ENCODE measurements around the gene RGMB.

The RGMB gene

DNA sequence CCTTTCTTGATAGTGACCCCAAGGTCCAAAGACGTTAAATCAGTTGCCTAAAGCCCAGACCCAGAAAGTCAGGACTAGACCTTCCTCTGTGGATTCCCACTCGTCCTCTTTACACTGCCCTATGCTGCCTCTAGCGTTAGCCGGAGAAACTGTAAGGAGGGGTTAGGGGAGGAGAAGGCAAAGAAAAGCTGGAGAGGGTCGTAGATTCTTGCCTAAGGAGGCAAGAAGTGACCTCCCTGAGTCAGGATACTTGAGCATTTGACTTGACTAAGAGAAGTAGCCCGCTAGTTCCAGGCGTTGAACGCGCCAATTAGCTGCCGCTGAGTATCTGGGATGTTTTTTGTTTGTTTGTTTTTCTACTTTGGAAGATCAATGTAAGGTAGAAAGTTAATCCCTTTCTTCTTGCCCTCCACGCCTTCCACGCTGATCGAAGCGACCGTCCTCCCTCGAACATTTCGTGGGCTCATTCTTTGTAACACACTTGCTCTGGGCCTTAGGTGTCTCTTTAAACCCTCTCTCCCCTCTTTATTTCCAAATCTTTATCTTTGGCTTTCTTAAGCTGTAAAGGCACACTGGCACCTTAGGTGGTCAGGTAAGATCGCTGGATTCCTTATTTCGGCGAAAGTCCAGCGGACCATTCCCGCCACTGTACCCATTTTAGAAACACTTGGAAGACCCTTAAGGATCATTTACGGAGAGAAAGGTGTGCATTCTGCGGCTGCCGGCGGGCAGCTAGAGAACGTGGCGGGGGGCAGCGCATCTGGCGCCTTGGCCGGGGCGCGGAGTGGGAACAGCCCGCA lies 5.1 kb upstream of the RGMB start:
- DNase-seq: peak; percentile 50

- no peak for DNase-seq
These were observed 4.6 kb upstream of the RGMB start for GRCh38 chr5:98768960-98769209.

DNA sequence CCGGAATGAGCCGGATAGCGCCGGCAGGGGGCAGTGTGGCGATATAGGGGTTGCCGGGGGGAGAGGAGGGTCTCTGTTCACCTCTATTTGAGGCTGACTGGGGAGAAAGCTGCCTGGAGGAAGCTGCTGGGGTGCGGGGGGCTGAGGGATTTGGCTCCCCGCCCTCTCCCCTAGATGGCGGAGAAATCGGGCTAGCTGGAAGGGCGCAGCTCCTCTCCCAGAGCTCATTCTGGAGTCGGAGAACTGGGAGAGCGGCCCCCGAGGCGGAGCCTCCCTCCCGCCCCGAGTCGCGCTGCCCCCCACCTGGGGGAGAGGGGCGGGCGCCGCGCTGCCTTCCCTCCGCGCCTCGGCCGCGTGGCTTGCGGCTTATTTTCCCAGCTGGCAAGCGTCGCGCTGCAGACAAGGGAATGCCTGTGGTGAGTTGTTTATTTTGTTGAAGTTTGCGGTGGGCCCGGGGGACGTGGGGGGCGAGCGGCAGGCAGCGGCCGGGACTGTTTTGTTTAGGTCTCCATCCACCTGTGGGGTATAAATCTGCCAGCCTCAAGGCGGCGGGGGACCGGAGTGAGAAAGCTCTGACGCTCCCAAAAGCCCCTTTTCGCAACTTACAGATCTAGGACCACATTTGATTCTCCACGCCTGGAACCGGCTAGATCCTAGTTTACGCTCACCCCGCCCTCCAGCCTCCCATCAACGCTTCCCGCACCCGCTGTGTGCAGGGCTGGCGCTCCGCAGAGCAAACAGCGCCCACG lies 4.1 kb upstream of the RGMB start:
- no peak for DNase-seq

DNA sequence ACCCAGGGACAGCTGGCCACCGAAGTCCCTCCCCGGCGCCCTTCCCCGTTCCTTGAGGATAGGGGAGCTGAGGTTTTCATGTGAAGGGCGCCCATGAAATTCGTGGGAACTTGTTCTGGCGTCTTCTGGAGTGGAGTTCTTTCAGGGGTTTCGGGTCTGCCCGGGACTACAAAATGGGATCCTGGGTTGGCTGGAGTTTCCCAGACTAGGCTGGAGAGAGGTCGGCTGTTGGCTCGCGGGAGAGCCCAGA lies 3.6 kb upstream of the RGMB start:
- no peak for DNase-seq

DNA sequence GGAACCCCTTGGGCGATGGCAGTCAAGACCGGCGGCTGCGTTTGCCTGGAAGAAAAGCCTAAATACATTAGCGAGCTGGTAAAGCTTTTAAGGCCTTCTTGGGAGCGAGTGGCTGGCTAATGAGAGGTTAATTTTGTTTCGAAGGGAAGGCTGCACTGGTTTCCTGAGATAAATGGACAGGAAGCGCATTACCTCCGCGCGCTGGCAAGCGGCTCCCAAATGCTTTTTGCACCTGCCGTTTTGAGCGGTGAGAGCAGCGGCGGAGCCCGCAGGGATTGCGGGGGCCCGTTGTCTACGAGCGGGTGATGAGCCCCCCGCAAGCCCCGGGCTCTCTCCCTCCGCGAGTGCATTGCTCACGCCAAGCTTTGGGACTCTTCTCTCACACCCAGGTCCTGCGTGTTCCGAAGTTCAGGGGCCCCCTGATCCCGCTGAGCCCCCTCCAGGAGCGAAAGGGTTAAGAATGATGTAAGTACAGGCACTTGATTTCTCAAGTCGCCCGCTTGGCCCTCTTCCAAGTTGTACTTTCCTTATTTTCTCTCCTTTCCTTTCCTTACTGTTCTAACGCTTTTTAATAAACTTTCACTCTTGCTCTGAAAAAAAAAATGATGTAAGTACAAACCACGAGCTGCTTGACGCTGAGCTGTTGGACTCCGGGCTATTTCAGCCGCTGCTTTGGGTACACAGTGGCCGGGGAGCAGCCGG lies 3.1 kb upstream of the RGMB start:
- peak; percentile 38 for DNase-seq

- DNase-seq: no peak
These were observed 2.5 kb upstream of the RGMB start for GRCh38 chr5:98770911-98771322.

GRCh38 chr5:98771382-98772109 lies 1.9 kb upstream of the RGMB start:
- peak; percentile 89 for DNase-seq

DNA sequence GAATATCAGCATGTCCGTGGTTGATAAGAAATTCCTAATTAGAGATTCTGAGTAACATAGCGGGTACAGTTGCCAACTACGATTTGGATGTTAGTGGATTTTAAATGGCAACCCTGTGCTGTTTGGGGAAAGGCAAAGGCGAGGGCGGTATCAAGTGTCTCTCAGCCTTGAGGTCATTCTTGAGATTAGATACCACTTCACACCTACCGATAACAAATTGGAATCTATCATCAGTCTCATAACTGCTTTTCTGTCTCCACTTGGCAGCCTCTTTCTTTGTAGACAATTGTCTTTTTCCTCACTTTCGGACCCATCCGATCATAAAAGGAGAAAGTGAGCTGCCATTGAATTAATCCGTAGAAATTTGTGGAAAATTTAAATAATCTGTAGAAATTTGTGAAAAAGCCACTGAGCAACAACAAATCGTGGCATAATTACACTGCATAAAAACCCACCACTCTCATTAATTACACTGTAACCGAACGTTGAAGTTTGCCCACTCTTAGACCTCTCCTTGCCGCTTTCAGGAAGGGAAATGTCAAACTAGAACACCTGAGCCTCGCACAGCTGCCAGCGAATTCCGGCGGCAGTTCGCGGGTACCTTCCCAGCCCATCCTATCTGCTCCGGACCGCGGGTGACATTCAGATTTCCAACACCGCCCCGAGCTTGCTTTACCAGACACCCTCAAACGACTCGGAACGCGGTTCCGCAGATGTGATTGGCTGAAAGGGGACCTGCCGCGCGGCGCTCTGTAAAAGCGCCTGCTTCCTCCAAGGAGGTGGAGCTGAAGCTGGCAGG lies 849 bp upstream of the RGMB start:
- peak; percentile 64 for DNase-seq

DNA sequence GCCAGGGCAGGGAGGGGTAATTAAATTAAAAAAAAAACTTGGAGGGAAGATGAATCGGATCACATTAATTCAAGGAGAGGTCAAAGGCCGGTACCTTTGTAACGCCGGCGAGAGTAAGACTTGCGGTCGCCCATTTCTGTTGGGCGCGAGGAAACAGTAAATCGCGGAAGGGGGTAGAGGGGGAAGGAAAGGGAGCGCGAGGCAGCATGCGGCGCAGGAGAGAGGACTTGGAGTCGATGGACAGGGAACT lies 324 bp upstream of the RGMB start:
- DNase-seq: no peak

DNA sequence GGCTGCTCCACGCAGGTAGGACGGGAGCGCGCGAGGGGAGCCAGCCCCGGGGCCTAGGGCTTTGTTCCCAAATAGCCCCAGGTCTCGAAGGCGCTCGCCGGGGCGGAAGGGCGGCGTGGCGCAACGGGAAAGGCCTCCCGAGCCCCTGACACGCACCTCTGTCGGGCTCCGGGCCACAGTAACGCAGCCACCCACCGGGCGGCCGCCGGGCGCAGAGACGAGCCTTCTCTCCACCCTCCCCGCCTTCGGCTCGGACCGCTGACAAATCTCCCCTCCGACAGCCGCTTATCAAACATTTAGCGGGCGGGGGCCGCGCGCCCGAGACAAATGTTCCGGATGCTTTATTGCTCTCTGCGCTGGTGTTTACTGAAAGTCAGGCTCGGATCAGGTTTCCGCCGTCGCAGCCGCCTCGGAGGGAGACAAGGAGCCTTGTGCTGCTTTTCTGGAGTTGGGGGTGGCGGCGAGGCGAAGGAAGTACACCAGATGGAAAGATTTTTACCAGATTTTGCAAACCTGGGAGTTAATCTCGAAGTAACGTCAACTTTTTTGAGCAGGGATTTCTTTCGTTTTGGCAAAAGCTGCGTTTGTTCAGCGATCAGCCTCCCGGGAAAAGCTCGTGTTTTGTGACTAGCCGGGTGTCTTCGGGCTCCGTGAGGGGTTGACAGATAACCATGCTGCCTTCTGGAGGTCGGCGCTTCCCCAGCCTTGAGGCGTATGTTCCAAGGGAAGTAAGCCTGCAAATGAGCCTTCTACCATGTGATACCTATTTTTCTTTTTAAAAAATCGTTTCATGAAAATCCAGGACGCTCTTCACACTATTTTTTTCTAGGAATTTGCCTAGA lies 950 bp downstream of the RGMB start:
- DNase-seq: peak; percentile 48

GRCh38 chr5:98775246-98776065 lies 2.0 kb downstream of the RGMB start:
- DNase-seq: no peak

GRCh38 chr5:98776066-98776705 lies 2.7 kb downstream of the RGMB start:
- no peak for DNase-seq

- no peak for DNase-seq
These were observed 3.8 kb downstream of the RGMB start for GRCh38 chr5:98777295-98777694.

- no peak for DNase-seq
These were observed 5.9 kb downstream of the RGMB start for GRCh38 chr5:98779264-98779877.

- no peak for DNase-seq
These were observed 6.9 kb downstream of the RGMB start for GRCh38 chr5:98780390-98780789.

DNA sequence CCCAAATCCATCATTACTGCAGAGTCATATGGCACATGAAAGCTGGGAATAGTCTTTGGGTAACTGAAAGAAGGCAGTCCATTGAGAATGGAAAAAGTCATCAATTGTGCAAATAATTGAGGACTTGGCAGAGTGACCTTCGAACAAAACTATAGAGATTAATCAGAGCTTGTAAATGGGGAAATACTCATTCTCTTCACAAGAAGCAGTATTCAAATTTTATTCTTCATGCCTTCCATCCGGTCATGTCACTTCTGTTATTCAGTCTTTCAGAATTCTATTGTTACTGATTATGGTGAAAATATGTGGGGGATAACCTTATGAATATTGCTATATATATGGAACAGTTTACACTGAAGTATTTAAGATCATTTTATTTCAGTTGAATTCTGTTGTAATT lies 8.1 kb downstream of the RGMB start:
- no peak for DNase-seq

DNA sequence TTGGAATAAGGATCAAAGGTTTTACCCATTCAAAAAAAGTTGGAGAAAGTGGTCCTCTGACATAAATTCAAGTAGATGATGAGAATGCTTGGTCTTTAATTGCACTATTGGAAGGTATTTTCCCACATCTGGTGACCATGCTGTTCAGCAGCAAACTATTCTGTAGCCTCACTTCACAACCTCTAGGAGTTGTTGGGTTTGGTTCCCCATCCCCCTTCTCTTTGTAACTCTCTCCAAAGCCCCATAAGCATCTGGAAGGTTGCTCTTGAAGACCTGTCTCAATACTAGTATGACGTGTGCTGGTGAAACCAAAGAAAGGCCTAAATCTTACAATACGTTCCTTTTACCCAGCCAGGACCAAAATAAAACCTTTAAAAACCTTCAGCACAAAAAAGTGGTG lies 8.5 kb downstream of the RGMB start:
- no peak for DNase-seq

DNA sequence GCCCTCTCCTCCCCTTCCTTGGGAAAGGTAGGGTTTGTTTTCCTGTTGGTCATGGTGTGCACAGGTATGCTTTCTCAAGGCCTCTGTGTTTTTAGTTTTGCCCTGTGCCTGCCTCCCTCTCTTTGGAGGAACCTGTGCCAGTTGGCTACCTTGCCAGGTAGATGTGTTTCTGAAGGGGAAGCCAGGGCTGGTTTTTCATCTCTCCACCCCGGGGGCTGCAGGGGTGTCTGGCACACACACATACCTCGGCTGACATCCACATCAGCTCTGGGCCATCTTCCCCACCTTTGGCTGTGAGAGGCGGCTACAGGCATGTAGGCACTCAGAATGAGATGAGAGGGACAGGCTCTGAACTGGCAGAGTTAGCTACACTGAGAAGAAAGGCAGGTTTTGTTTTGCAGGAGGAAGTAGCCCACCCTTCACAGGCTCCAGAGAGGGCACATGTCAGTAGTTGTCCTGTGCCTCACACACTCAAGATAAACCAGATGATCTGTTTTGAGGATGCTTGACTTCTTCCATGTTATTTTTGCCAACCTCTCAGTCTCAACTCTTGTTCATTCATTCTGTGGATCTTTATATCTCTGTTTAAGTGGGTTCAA lies 9.7 kb downstream of the RGMB start:
- no peak for DNase-seq

- no peak for DNase-seq
These were observed 10.9 kb downstream of the RGMB start for GRCh38 chr5:98784411-98784810.

DNA sequence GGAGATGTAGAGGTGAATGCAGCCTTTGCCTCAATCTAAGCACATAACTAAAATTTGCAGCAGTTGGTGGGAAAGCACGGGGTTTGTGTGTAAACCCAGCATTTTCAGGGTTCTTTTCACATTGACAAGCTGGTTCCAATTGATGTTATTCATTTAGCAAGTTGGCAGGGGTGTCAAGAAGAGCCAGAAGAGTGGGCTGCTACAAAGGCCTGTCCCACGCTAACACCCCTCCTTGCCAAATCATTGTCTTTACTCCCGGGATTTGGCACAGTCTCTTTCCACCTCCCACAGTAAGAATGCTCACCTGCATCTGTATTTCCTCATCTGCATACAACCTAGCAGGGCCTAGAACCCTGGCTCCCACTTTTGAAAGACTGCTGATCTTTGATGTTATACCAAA lies 11.8 kb downstream of the RGMB start:
- DNase-seq: no peak

Measured in NCI-H510A treated with DMSO at 0.1 percent for 48 hours (cell line).